Effector memory CD8-positive, alpha-beta T cell (primary cell): ENCODE measurements around the gene ALKBH8.
"Not testable (repeated sequence)": the region's sequence is repeated elsewhere in the genome, so short reads cannot be mapped to it uniquely, and the experiment has no call there.

ENCODE experiments used
- ATAC-seq: fragments of 150-1000 bp; cut with Tn5 transposase; replicated peaks from 2 replicates; pipeline ENCODE4 v1.10.0; 2021; ENCODE audit warnings: mild to moderate bottlenecking, moderate library complexity
- DNase-seq, 3 experiments: peaks; one replicate each; pipeline ENCODE4 v3.0.0; 2021
- H3K27ac Mint-ChIP-seq, 2 donors: one replicate each; pipeline ENCODE4 v1.8.0; 2022; ENCODE audit warnings: mild to moderate bottlenecking in 2 of 2, mixed read lengths in 2 of 2, moderate library complexity in 2 of 2
- H3K27me3 Mint-ChIP-seq, 2 donors: one replicate each; pipeline ENCODE4 v1.8.0; 2022; ENCODE audit warnings: mixed read lengths in 2 of 2
- H3K36me3 Mint-ChIP-seq: one replicate; pipeline ENCODE4 v1.8.0; 2022; ENCODE audit warnings: mild to moderate bottlenecking, moderate library complexity, mixed read lengths; ENCODE audit not compliant: insufficient read depth
- H3K4me1 Mint-ChIP-seq, 2 donors: one replicate each; pipeline ENCODE4 v1.8.0; 2022; ENCODE audit warnings: low read depth in 2 of 2, mixed read lengths in 2 of 2
- H3K4me3 Mint-ChIP-seq, 2 donors: one replicate each; pipeline ENCODE4 v1.8.0; 2022; ENCODE audit warnings: mild to moderate bottlenecking in 2 of 2, mixed read lengths in 2 of 2, moderate library complexity in 2 of 2
- H3K9me3 Mint-ChIP-seq, 2 donors: one replicate each; pipeline ENCODE4 v1.8.0; 2022; ENCODE audit warnings: mixed read lengths in 2 of 2

ALKBH8 gene

DNA sequence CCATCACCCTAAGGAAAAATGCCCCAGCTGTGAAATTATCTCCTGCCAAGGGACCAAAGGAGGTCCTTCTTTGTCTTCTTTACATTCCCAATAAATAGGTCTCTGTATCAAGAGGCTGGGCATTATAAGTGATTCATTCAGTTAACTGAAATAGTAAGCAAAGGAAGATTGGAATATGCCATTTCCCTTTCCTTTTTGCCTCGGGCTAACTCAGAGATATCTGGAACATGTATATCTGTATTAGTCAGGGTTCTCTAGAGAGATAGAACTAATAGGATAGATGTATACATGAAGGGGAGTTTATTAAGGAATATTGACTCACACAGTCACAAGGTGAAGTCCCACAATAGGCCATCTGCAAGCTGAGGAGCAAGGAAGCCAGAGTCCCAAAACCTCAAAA, 92.6 kb downstream of the ALKBH8 start:
- no peak for ATAC-seq
- Mint-ChIP-seq H3K27me3 (peaks cover 73 to 81% of the 10 kb centered on the region in 2 donors), H3K9me3 (no peaks in the 10 kb centered on the region)

GRCh38 chr11:107468596-107468995, 96.9 kb downstream of the ALKBH8 start:
- H3K4me3 Mint-ChIP-seq, result no peak overlapping the region
- H3K36me3 Mint-ChIP-seq, result no peaks in the 10 kb centered on the region
- no peak for DNase-seq
- no peaks in the 10 kb centered on the region for H3K4me1 Mint-ChIP-seq
- no peak for ATAC-seq
- H3K27ac Mint-ChIP-seq, result no peak overlapping the region
- H3K9me3 Mint-ChIP-seq, result peaks cover 2 to 3% of the 10 kb centered on the region in 2 donors
- H3K27me3 Mint-ChIP-seq, result peaks cover 57 to 77% of the 10 kb centered on the region in 2 donors

More for the DNA sequence above, 92.6 kb downstream of the ALKBH8 start:
- Mint-ChIP-seq H3K36me3 (no peaks in the 10 kb centered on the region), H3K4me1 (no peaks in the 10 kb centered on the region), H3K27ac (no peak overlapping the region), H3K4me3 (no peak overlapping the region)
- no peak for DNase-seq

DNA sequence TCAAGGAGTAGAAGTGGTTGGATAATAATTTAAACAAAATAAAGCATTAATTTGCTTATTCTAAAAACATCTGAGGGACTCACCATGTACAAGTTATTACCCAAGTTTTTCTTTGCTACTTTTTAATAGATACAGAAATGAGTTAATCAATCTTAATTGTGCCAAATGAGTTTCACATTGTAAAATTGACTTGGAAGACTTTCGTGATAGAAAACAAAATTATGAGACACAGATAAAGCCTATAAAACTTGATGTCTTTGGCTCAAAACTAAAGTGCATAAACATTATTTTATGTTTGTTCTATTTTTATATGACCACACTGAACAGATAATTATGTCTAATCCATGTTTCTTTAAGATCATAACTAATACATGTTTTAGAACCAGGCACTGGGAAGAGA, 97.8 kb downstream of the ALKBH8 start:
- H3K27me3 Mint-ChIP-seq, result peaks cover 58 to 85% of the 10 kb centered on the region in 2 donors
- ATAC-seq (no peak), DNase-seq (no peak)
- H3K4me1 Mint-ChIP-seq, result no peaks in the 10 kb centered on the region
- peaks cover 3% of the 10 kb centered on the region for H3K36me3 Mint-ChIP-seq
- no peak overlapping the region for H3K27ac Mint-ChIP-seq
- no peak overlapping the region for H3K4me3 Mint-ChIP-seq
- H3K9me3 Mint-ChIP-seq, result peaks cover 6 to 7% of the 10 kb centered on the region in 2 donors

DNA sequence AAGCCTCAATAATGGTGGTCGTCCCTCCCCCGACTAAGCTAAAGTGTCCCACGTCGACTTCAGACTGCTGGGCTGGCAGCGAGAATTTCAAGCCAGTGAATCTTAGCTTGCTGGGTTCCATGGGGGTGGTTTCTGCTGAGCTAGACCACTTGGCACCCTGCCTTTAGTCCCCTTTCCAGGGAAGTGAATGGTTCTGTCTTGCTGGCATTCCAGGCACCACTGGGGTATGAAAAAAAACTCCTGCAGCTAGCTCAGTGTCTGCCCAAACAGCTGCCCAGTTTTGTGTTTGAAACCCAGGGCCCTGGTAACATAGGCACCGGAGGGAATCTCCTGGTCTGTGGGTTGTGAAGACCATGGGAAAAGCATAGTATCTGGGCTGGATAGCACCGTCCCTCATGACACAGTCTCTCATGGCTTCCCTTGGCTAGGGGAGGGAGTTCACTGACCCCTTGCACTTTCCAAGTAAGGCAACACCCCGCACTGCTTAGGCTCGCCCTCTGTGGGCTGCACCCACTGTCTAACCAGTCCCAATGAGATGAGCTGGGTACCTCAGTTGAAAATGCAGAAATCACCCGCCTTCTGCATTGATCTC, 99.2 kb downstream of the ALKBH8 start:
- not testable (repeated sequence) for H3K36me3 Mint-ChIP-seq, H3K9me3 Mint-ChIP-seq, H3K4me1 Mint-ChIP-seq, DNase-seq, ATAC-seq, H3K4me3 Mint-ChIP-seq, H3K27ac Mint-ChIP-seq
- H3K27me3 Mint-ChIP-seq, result peaks cover 54 to 87% of the 10 kb centered on the region in 2 donors

DNA sequence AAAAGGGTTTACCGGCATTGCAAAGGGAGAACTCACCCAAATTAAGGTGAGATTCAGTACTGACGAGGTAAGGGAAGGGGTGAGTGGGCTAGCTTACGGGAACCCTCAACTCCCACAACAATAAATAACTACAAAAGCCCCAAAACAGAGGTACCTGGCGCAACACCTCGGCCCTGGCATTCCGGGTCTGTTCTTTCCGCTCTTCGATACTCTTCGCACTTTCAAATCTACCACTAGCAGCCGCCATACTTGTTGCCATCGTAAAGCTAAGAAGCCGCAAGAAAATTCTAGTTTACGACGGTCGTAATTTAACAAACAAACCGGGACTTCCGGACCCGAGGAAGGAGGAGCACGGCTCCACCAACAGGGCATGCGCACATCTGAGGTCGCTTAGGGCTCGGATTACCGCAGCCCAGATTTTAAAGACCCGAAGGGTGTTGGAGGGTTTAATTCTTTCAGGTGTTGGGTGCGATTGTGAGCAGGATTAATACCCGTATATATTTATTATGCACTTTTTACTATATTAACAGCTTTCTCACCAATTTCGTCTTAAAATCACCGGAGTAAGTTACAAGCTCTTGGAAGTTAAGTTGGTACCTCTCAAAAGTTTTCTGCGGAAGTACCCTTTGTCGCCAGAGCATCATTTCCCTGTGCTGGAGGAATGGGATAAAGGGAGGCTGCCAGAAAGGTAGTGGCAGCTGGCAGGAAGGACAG, 107.8 kb downstream of the ALKBH8 start, which contains the start of gene CWF19L2:
Gene CWF19L2, minus strand, starts transcription at position 268 of the 714 bp plus-strand sequence. Its CDS starts 9 bp downstream, at position 259.
- DNase-seq, result peak; percentile 83 to 85 (median 84)
- Mint-ChIP-seq H3K4me3 (peak within 1 kb of the TSS; percentile 85 to 87), H3K36me3 (peaks cover 27% of the 10 kb centered on the region), H3K4me1 (peaks cover 18 to 27% of the 10 kb centered on the region in 2 donors), H3K27me3 (peaks cover 7 to 18% of the 10 kb centered on the region in 2 donors), H3K9me3 (no peaks in the 10 kb centered on the region), H3K27ac (peak within 1 kb of the TSS; percentile 93 to 94)
- peak; percentile 94 for ATAC-seq

DNA sequence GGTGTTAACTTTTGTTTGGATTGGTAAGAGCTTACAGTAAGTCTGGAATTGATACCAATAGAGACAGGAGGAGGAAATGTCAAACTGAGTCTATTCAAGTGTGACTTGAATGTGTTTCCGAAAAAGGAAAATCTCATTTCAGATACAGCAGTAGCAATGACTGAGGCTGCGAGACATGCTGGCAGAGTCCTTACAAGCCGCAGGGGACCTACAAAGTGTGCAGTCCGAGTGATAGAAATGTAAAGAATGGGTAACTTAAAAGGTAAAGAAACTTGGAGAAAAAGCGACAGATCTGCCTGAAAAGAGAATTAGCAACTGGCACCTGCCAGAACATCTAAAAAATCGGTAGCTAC, 108.4 kb downstream of the ALKBH8 start:
- Mint-ChIP-seq H3K9me3 (no peaks in the 10 kb centered on the region), H3K27ac (peak overlapping the region; percentile 93 to 94), H3K4me1 (peaks cover 18 to 29% of the 10 kb centered on the region in 2 donors), H3K27me3 (peaks cover 2 to 12% of the 10 kb centered on the region in 2 donors), H3K36me3 (peaks cover 32% of the 10 kb centered on the region), H3K4me3 (peak overlapping the region; percentile 85 to 87)
- DNase-seq (peak in 1 of 3 experiments; percentile 12), ATAC-seq (peak; percentile 25)

- Mint-ChIP-seq H3K36me3 (peaks cover 65% of the 10 kb centered on the region), H3K9me3 (no peaks in the 10 kb centered on the region), H3K27ac (no peak overlapping the region), H3K27me3 (no peaks in the 10 kb centered on the region), H3K4me1 (peaks cover 20 to 48% of the 10 kb centered on the region in 2 donors), H3K4me3 (no peak overlapping the region)
- no peak for DNase-seq
- no peak for ATAC-seq
Observed at GRCh38 chr11:107453594-107454286, 111.8 kb downstream of the ALKBH8 start.
